H9 (cell line): Measurements from ENCODE around the gene ORM2. TPM values are rescaled to one million over a fixed set of nuclear protein-coding genes. Genes with fewer than 3 reads are reported as not detected.

Experiments
- DNase-seq: peaks from one replicate; pipeline ENCODE4 v3.0.0-alpha.2; 2017
- H2AFZ ChIP-seq: one replicate; pipeline ENCODE4 v1.6.1; 2013; ENCODE audit warnings: mild to moderate bottlenecking, low read length, control low read depth, moderate library complexity
- H2AK5ac ChIP-seq: 2 replicates; pipeline ENCODE4 v1.6.1; 2013; ENCODE audit warnings: low read length, control low read depth, mixed read lengths; ENCODE audit not compliant: insufficient read length
- H2BK120ac ChIP-seq: one replicate; pipeline ENCODE4 v1.6.1; 2013; ENCODE audit warnings: low read depth, mild to moderate bottlenecking, low read length, control low read depth, inconsistent platforms; ENCODE audit not compliant: poor library complexity, severe bottlenecking
- H2BK12ac ChIP-seq: 2 replicates; pipeline ENCODE4 v1.6.1; 2013; ENCODE audit warnings: low read length, control low read depth, mixed read lengths, low read depth; ENCODE audit not compliant: insufficient read length
- H2BK15ac ChIP-seq: 2 replicates; pipeline ENCODE4 v1.6.1; 2013; ENCODE audit warnings: low read depth, low read length, control low read depth
- H2BK20ac ChIP-seq: one replicate; pipeline ENCODE4 v1.6.1; 2013; ENCODE audit warnings: low read depth, mild to moderate bottlenecking, low read length, control low read depth, inconsistent platforms; ENCODE audit not compliant: poor library complexity, severe bottlenecking
- H2BK5ac ChIP-seq: 2 replicates; pipeline ENCODE4 v1.6.1; 2013; ENCODE audit warnings: low read length, control low read depth, mixed read lengths; ENCODE audit not compliant: insufficient read length
- H3K14ac ChIP-seq: 2 replicates; pipeline ENCODE4 v1.6.1; 2013; ENCODE audit warnings: low read length, control low read depth; ENCODE audit not compliant: insufficient read depth
- H3K18ac ChIP-seq: 2 replicates; pipeline ENCODE4 v1.6.1; 2013; ENCODE audit warnings: low read depth, mild to moderate bottlenecking, mixed read lengths, low read length, control low read depth; ENCODE audit not compliant: insufficient read length
- H3K23ac ChIP-seq: 2 replicates; pipeline ENCODE4 v1.6.1; 2013; ENCODE audit warnings: low read length, control low read depth, mixed read lengths, low read depth; ENCODE audit not compliant: insufficient read length
- H3K23me2 ChIP-seq: 2 replicates; pipeline ENCODE4 v1.6.1; 2013; ENCODE audit warnings: low read depth, mild to moderate bottlenecking, mixed read lengths, low read length, control low read depth; ENCODE audit not compliant: insufficient read length, poor library complexity, severe bottlenecking
- H3K27ac ChIP-seq: 2 replicates; pipeline ENCODE4 v1.5.1; 2013; ENCODE audit warnings: low read length, control low read depth, mixed read lengths, low read depth; ENCODE audit not compliant: insufficient read length
- H3K27me3 ChIP-seq: 2 replicates; pipeline ENCODE4 v1.6.1; 2013; ENCODE audit warnings: low read length, control low read depth, inconsistent platforms; ENCODE audit not compliant: insufficient read depth
- H3K4ac ChIP-seq: 2 replicates; pipeline ENCODE4 v1.6.1; 2013; ENCODE audit warnings: low read depth, mild to moderate bottlenecking, control low read depth, inconsistent platforms, low read length, moderate library complexity
- H3K4me1 ChIP-seq: 2 replicates; pipeline ENCODE4 v1.6.1; 2013; ENCODE audit warnings: low read length, control low read depth, inconsistent platforms; ENCODE audit not compliant: insufficient read depth
- H3K4me2 ChIP-seq: 2 replicates; pipeline ENCODE4 v1.6.1; 2013; ENCODE audit warnings: low read length, control low read depth, mixed read lengths; ENCODE audit not compliant: insufficient read length, insufficient read depth
- H3K56ac ChIP-seq: 2 replicates; pipeline ENCODE4 v1.6.1; 2013; ENCODE audit warnings: low read depth, mild to moderate bottlenecking, mixed read lengths, low read length, control low read depth; ENCODE audit not compliant: insufficient read length
- H3K79me1 ChIP-seq: 2 replicates; pipeline ENCODE4 v1.6.1; 2013; ENCODE audit warnings: low read depth, mild to moderate bottlenecking, moderate library complexity, low read length, control low read depth, inconsistent platforms; ENCODE audit not compliant: insufficient read depth, poor library complexity, severe bottlenecking
- H3K79me2 ChIP-seq: 2 replicates; pipeline ENCODE4 v1.6.1; 2013; ENCODE audit warnings: low read length, control low read depth, inconsistent platforms; ENCODE audit not compliant: insufficient read depth
- H3K9ac ChIP-seq: 2 replicates; pipeline ENCODE4 v1.6.1; 2013; ENCODE audit warnings: low read length, control low read depth, mixed read lengths; ENCODE audit not compliant: insufficient read length; ENCODE audit errors: extremely low read depth
- H3K9me3 ChIP-seq: one replicate; pipeline ENCODE4 v1.6.1; 2013; ENCODE audit warnings: low read depth, low read length, inconsistent platforms; ENCODE audit not compliant: control insufficient read depth
- H3T11ph ChIP-seq: one replicate; pipeline ENCODE4 v1.6.1; 2013; ENCODE audit warnings: mild to moderate bottlenecking, low read length, control low read depth, inconsistent platforms
- H4K20me1 ChIP-seq: one replicate; pipeline ENCODE4 v1.6.1; 2013; ENCODE audit not compliant: control insufficient read depth, insufficient read length, insufficient read depth
- H4K5ac ChIP-seq: 2 replicates; pipeline ENCODE4 v1.6.1; 2013; ENCODE audit warnings: low read depth, mild to moderate bottlenecking, mixed read lengths, low read length, control low read depth; ENCODE audit not compliant: insufficient read length
- H4K8ac ChIP-seq: replicated peaks from 2 replicates; pipeline ENCODE4 v1.6.1; 2013; ENCODE audit warnings: low read length, control low read depth, mixed read lengths, low read depth; ENCODE audit not compliant: insufficient read length
- H4K91ac ChIP-seq: 2 replicates; pipeline ENCODE4 v1.6.1; 2013; ENCODE audit warnings: low read depth, mild to moderate bottlenecking, moderate library complexity, mixed read lengths, low read length, control low read depth; ENCODE audit not compliant: insufficient read length
- H3K27ac Mint-ChIP-seq, 3 experiments: 2 replicates in 2 of 3; 3 replicates in 1 of 3; pipeline ENCODE4 v1.8.0; 2020 to 2021; ENCODE audit warnings: mixed read lengths in 3 of 3, mild to moderate bottlenecking in 1 of 3, moderate library complexity in 1 of 3
- H3K27me3 Mint-ChIP-seq: 2 replicates; pipeline ENCODE4 v1.8.0; 2021; ENCODE audit warnings: low read depth, mild to moderate bottlenecking, moderate library complexity, mixed read lengths
- H3K36me3 Mint-ChIP-seq, 3 experiments: 2 replicates in 2 of 3; 3 replicates in 1 of 3; pipeline ENCODE4 v1.8.0; 2020 to 2021; ENCODE audit warnings: low read depth in 3 of 3, mixed read lengths in 3 of 3; ENCODE audit not compliant: insufficient read depth in 1 of 3
- H3K4me1 Mint-ChIP-seq, 2 experiments: 2 replicates each; pipeline ENCODE4 v1.8.0; 2020; ENCODE audit warnings: mixed read lengths in 2 of 2
- H3K4me3 Mint-ChIP-seq, 2 experiments: 2 replicates in 1 of 2; 3 replicates in 1 of 2; pipeline ENCODE4 v1.8.0; 2020 to 2021; ENCODE audit warnings: mild to moderate bottlenecking in 2 of 2, mixed read lengths in 2 of 2, moderate library complexity in 1 of 2
- H3K9me3 Mint-ChIP-seq, 2 experiments: 2 replicates in 1 of 2; 3 replicates in 1 of 2; pipeline ENCODE4 v1.8.0; 2020; ENCODE audit warnings: mild to moderate bottlenecking in 2 of 2, mixed read lengths in 2 of 2, moderate library complexity in 1 of 2
- WGBS: extraction: QIAGEN DNeasy Blood & Tissue Kit; methylation state at CpG from one replicate; pipeline ENCODE4 v1.1.7; 2013; ENCODE audit warnings: missing lambda C conversion rate, low lambda C conversion rate, mixed read lengths; ENCODE audit not compliant: insufficient read length; ENCODE audit errors: extremely low coverage; 5-methylcytosine and 5-hydroxymethylcytosine counted together
- total RNA-seq: library from RNA; stranded (reverse); gene quantifications from 2 replicates; pipeline ENCODE4 v1.2.1, GENCODE V29; 2021
- TF ChIP-seq, protein P1 (sequence below): fragments of 200-600 bp; sonication (generic); conservative IDR thresholded peaks from 3 replicates; pipeline ENCODE4 v1.8.0; 2021; ENCODE audit warnings: antibody characterized with exemption, mild to moderate bottlenecking

Gene ORM2
- total RNA-seq, 1 experiment from 2014 or later: 1.2 TPM

DNA sequence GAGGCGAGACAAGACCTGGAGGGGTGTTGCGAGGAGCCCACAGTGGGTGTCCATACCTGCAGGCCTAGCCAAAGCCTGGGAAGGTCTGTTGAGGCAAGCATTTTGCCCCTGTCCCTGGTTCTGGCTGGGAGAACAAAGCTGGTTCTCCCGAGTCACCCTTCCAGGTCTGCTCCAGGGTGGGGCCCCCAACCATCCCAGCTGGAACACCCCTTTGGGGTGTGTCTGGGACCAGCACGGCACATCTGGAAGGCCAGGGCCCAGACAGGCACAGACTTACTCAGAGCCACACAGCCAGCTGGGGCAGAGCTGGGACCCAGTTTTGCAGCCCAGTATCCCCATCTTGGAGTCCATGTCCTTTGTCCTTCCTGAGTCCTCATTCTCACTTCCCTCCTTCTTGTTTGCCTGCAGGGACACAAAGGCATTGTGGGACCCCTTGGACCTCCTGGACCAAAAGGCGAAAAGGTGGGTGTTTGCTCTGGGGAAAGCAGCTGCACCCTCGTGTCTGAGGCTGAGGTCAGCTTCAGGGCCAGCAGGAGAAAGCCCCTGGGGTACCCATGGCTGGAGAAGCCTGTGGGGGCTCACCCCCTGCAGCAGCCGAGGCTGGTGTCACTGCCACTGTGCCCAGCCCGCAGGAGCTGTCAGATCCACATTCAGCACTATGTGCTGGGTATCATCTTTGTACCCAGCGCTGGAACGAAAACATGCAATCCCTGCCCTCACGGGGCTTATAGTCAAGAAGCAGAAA, 45.2 kb upstream of the ORM2 start:
- Histone ChIP-seq H2AK5ac (no peak overlapping the region), H2BK120ac (no peak overlapping the region), H3K56ac (no peak overlapping the region), H3K27ac (no peak overlapping the region), H3K79me2 (no peaks in the 10 kb centered on the region), H3K27me3 (no peaks in the 10 kb centered on the region), H3K9ac (no peak overlapping the region), H4K91ac (no peak overlapping the region), H3K23me2 (no peaks in the 10 kb centered on the region), H4K8ac (no peak overlapping the region), H2AFZ (no peak overlapping the region), H3T11ph (no peak overlapping the region), H3K79me1 (no peaks in the 10 kb centered on the region), H2BK5ac (no peak overlapping the region), H2BK20ac (no peak overlapping the region), H3K4ac (no peak overlapping the region), H3K9me3 (no peaks in the 10 kb centered on the region), H2BK15ac (no peak overlapping the region), H3K14ac (no peak overlapping the region; the same call in 1 of the 2 replicates), H4K20me1 (no peaks in the 10 kb centered on the region), H2BK12ac (no peak overlapping the region), H4K5ac (no peak overlapping the region), H3K23ac (no peak overlapping the region), H3K4me1 (0 out of 2 replicates have a peak, but pooled peaks cover 3% of the 10 kb centered on the region), H3K18ac (no peak overlapping the region), H3K4me2 (no peak overlapping the region)
- no peaks in the 10 kb centered on the region; the same call in 1 of the 2 replicates for H3K27me3 Mint-ChIP-seq
- H3K4me3 Mint-ChIP-seq: no peak overlapping the region
- TF ChIP-seq, protein P1, sequence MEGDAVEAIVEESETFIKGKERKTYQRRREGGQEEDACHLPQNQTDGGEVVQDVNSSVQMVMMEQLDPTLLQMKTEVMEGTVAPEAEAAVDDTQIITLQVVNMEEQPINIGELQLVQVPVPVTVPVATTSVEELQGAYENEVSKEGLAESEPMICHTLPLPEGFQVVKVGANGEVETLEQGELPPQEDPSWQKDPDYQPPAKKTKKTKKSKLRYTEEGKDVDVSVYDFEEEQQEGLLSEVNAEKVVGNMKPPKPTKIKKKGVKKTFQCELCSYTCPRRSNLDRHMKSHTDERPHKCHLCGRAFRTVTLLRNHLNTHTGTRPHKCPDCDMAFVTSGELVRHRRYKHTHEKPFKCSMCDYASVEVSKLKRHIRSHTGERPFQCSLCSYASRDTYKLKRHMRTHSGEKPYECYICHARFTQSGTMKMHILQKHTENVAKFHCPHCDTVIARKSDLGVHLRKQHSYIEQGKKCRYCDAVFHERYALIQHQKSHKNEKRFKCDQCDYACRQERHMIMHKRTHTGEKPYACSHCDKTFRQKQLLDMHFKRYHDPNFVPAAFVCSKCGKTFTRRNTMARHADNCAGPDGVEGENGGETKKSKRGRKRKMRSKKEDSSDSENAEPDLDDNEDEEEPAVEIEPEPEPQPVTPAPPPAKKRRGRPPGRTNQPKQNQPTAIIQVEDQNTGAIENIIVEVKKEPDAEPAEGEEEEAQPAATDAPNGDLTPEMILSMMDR: no peak
- DNase-seq: peak; percentile 14
- peaks cover 0 to 4% (median 2%) of the 10 kb centered on the region in 3 experiments; a peak in 1 of 7 replicates for H3K36me3 Mint-ChIP-seq
- H3K9me3 Mint-ChIP-seq: no peaks in the 10 kb centered on the region; a peak in 1 of 5 replicates
- H3K4me1 Mint-ChIP-seq: peaks cover 13 to 27% of the 10 kb centered on the region in 2 experiments
- H3K27ac Mint-ChIP-seq: peak overlapping the region in 1 of 3 experiments; percentile 65; a peak in 1 of 7 replicates
- WGBS: no CpG with 5 or more reads among the region's 11 CpGs
